Coronary artery (tissue), 2 donors: Measurements from ENCODE around the gene TTBK1.

ENCODE experiments used
- DNase-seq: peaks from one replicate; pipeline ENCODE4 v3.0.0-alpha.2; 2017; ENCODE audit warnings: low spot score
- H3K27ac ChIP-seq, 2 donors: fragments of 200-600 bp; sonication (generic); one replicate each; pipeline ENCODE4 v1.5.1; 2016 to 2019
- H3K4me3 ChIP-seq: fragments of 200-600 bp; sonication (generic); 2 replicates; pipeline ENCODE4 v1.5.1; 2016; ENCODE audit warnings: mild to moderate bottlenecking, moderate library complexity
- TF ChIP-seq, protein P1 (sequence below): fragments of 200-600 bp; sonication (generic); IDR thresholded peaks from one replicate; pipeline ENCODE4 v1.5.1; 2019; ENCODE audit warnings: antibody characterized with exemption

Gene TTBK1

DNA sequence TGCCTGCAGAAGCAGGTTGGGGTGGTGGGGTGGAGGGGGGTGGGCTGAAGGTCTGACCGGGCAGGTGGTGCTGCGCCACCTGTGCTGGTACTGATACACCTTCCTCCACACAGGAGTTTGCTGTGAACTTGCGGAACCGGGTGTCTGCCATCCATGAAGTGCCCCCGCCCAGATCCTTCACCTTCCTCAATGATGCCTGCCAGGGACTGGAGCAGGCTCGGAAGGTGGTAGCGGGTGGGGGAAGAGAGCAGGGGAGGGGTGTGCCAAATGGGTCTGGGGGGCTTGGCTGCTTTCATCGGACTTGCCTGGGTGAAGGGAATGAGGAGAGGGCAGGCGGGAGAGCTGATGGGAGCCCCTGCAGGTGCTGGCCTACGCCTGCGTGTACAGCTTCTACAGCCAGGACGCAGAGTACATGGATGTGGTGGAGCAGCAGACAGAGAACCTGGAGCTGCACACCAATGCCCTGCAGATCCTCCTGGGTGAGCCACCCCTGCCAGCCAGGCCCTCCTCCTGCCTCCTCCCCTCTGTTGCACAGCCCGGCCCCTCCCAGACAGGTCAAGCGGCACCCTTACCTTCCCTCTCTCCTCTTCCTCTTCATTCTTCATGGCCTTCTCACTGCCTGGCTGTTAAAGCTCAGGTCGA lies 20.7 kb upstream of the TTBK1 start:
- Histone ChIP-seq H3K27ac (no peak overlapping the region), H3K4me3 (no peak overlapping the region)
- peak; percentile 69 for DNase-seq
- TF ChIP-seq, protein P1, sequence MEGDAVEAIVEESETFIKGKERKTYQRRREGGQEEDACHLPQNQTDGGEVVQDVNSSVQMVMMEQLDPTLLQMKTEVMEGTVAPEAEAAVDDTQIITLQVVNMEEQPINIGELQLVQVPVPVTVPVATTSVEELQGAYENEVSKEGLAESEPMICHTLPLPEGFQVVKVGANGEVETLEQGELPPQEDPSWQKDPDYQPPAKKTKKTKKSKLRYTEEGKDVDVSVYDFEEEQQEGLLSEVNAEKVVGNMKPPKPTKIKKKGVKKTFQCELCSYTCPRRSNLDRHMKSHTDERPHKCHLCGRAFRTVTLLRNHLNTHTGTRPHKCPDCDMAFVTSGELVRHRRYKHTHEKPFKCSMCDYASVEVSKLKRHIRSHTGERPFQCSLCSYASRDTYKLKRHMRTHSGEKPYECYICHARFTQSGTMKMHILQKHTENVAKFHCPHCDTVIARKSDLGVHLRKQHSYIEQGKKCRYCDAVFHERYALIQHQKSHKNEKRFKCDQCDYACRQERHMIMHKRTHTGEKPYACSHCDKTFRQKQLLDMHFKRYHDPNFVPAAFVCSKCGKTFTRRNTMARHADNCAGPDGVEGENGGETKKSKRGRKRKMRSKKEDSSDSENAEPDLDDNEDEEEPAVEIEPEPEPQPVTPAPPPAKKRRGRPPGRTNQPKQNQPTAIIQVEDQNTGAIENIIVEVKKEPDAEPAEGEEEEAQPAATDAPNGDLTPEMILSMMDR = no peak

DNA sequence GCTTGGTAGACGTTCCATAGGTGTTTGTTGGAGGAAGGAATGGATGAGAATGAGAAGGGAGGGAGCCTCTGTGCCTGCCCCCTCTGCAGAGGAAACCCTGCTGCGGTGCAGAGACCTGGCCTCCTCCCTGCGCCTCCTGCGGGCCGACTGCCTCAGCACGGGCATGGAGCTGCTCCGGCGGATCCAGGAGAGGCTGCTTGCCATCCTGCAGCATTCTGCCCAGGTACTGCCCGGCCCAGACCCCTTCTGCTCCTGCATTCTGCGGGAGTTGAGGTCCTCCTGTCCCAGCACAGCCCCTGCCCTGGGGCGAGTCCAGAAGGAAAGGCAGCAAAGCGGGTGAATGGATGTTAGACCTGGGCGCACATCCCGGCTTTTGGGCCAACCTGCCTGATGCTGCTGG lies 20.1 kb upstream of the TTBK1 start:
- TF ChIP-seq, protein P1 = no peak
- no peak overlapping the region for H3K27ac ChIP-seq
- DNase-seq = peak; percentile 67
- H3K4me3 ChIP-seq = no peak overlapping the region

DNA sequence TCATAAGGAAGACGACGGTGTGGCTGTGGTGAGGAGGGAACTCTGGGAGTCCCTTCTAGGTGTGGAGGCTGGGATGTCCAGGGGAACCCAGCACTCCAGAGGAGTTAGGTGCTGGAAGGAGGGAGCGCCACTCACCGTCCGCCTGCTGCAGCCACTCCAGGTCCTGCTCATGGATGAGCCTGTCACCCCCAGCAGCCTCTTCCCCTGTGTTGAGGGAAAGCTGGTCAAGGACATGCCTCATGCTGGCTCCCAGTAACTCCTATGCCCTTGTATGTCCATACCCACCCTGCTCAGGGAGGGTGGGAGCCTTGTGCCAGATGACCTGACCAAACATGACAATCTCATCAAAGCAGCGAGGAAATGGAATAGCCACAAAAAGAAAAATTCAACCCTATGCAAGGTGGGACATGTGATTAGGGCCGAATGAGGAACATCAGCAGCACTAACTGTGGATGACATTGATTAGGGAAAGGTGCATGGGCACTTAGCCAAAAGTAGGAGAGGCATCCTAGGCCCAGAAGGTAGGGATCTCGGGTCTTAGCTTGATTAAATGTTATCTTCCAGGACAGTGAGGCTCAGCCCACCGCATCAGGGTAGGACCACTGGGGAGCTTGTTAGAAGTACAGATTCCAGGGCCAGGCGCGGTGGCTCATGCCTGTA lies 17.0 kb upstream of the TTBK1 start:
- Histone ChIP-seq H3K4me3 (no peak overlapping the region), H3K27ac (no peak overlapping the region)
- TF ChIP-seq, protein P1 = no peak
- DNase-seq = peak; percentile 56

DNA sequence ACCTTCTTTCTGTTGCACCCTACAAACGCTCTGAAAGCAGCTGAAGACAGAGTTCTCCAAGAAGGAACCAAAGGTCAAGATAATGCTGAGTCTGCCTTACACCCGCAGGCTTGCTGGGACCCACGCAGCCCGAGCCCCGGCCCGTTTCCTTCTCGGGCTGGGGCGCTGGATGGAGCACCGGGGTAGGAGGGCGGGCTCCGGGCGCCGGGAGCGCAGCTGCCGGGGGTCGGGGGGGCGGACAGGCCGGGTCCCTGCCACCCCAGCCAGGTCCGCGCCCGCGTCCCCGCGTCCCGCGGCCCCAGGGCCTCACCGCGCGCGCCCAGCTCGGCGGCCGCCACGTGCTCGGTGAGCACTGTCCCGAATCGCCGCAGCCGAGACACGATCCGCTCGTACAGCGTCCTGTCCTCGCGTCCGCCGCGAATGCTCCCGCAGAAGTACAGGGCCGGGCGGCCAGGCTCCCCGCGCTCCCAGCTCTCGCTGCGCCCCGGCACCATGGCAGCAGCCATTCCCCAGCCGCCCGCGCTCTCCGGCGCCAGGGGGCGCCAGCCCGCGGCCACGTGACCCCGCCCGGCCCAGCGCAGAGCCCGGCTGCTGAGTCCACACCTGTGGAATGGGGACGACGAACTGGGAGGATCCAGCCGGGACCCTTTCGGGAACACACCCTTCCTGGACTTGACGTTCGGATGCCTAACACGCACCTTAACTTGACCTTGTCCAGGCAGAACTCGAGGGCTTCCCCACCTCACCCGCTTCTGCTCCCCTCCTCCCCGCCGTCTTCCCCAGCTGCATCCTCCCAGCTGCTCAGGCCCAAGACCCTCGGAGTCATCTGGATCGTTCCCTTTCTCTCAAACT lies 14.1 kb upstream of the TTBK1 start, which contains the start of gene DNPH1:
Gene DNPH1 (minus strand): TSS at position 531 of the 852 bp plus-strand sequence. CDS start 25 bp downstream, at position 506.
- H3K4me3 ChIP-seq = peak within 1 kb of the TSS; percentile 80

DNA sequence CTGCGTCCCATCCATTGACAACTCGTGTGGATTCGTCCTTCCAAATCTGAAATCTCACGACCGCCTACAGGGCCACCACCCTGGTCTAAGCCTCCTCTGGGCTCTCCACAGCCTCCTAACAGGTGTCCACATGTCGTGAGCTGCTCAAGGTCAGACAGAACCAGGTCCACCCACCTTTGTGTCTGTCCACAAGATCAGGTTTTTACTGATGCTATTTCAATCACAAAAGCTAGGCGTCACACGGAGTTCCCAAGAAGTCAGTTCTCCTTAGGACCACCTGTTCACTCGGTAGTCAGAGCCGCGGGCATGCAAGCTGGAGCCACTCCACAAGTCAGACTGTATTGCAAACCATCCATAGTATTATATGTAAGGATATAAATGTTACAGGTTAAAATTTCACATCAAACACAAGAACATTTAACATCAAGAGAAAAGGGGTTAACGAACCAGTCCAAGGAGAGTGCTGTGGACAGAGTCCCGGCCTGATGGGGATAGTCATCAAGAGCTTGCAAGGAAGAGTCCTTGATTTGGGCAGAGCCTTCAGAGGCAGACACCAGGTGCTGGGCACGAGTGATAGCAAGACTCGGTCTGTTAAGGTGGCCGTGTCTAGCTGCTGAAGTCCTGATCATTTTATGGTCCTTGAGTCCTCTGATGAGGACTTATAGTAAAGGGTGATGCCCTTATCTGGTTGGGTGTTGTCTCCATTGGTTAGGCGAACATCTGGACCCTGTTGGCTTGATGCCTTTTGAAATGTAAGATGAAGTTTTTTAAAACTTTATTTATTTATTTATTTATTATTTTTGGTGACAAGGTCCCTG lies 13.3 kb upstream of the TTBK1 start:
- TF ChIP-seq, protein P1 = no peak
- DNase-seq = no peak
- H3K4me3 ChIP-seq = peak overlapping the region; percentile 80
- no peak overlapping the region for H3K27ac ChIP-seq

More for the DNA sequence above, 14.1 kb upstream of the TTBK1 start, which contains the start of gene DNPH1:
- TF ChIP-seq, protein P1 = peak; percentile 84
- DNase-seq = no peak
- peak within 1 kb of the TSS; percentile 47 to 72 for H3K27ac ChIP-seq

DNA sequence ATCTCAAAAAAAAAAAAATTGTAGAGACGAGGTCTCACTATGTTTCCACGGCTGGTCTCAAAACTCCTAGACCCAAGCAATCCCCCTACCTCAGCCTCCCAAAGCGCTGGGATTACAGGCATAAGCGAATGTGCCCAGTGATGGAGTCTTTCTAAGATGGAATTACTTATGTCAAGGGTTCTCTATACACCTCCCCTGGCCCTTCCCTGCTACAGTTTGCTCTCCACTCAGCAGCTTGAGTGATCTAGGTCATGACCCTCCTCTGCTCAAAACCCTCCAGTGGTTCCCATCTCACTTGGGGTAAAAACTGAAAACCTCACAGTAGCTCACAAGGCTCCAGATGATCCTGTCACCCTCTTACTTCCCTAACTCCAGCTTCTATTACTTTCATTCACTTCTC lies 12.2 kb upstream of the TTBK1 start:
- no peak for DNase-seq
- Histone ChIP-seq H3K4me3 (no peak overlapping the region), H3K27ac (no peak overlapping the region)
- TF ChIP-seq, protein P1 = no peak
